DOHH2 (cell line): ENCODE results near the gene DDX39A.

Experiments
- H3F3A ChIP-seq: fragments of 200-600 bp; sonication (generic), shearing (Covaris generic); 2 replicates; pipeline ENCODE4 v1.6.0; 2016; ENCODE audit warnings: antibody characterized with exemption, mild to moderate bottlenecking; ENCODE audit not compliant: control insufficient read depth, insufficient read depth
- H3K27ac ChIP-seq: fragments of 200-600 bp; sonication (generic); 2 replicates; pipeline ENCODE4 v1.5.1; 2014; ENCODE audit warnings: low read depth, mild to moderate bottlenecking, low read length, moderate library complexity
- H3K27me3 ChIP-seq: fragments of 200-600 bp; sonication (generic); 2 replicates; pipeline ENCODE4 v1.6.1; 2014; ENCODE audit warnings: mild to moderate bottlenecking, low read length, mixed read lengths; ENCODE audit not compliant: control insufficient read depth
- H3K36me3 ChIP-seq: fragments of 200-600 bp; sonication (generic); 2 replicates; pipeline ENCODE4 v1.6.1; 2014; ENCODE audit warnings: mild to moderate bottlenecking, low read length, moderate library complexity, mixed read lengths; ENCODE audit not compliant: control insufficient read depth
- H3K4me1 ChIP-seq: fragments of 200-600 bp; sonication (generic); 2 replicates; pipeline ENCODE4 v1.6.1; 2014; ENCODE audit warnings: mild to moderate bottlenecking, low read length, mixed read lengths; ENCODE audit not compliant: control insufficient read depth
- H3K4me2 ChIP-seq: fragments of 200-600 bp; sonication (generic); 2 replicates; pipeline ENCODE4 v1.6.0; 2014; ENCODE audit warnings: mild to moderate bottlenecking, low read length, moderate library complexity
- H3K4me3 ChIP-seq: fragments of 200-600 bp; sonication (generic); 2 replicates; pipeline ENCODE4 v1.5.1; 2014; ENCODE audit warnings: mild to moderate bottlenecking, low read length, mixed read lengths
- H3K79me2 ChIP-seq: fragments of 200-600 bp; sonication (generic); 2 replicates; pipeline ENCODE4 v1.6.1; 2014; ENCODE audit warnings: mild to moderate bottlenecking, low read length, mixed read lengths; ENCODE audit not compliant: control insufficient read depth
- H3K9me2 ChIP-seq: fragments of 200-600 bp; sonication (generic); replicated peaks from 2 replicates; pipeline ENCODE4 v1.6.1; 2014; ENCODE audit warnings: mild to moderate bottlenecking, low read length, mixed read lengths; ENCODE audit not compliant: control insufficient read depth
- H3K9me3 ChIP-seq: fragments of 200-600 bp; sonication (generic); 2 replicates; pipeline ENCODE4 v1.6.1; 2014; ENCODE audit warnings: antibody characterized with exemption, low read length, mixed read lengths; ENCODE audit not compliant: control insufficient read depth, insufficient read depth
- H4K20me1 ChIP-seq: fragments of 200-600 bp; sonication (generic); 2 replicates; pipeline ENCODE4 v1.6.0; 2014; ENCODE audit warnings: low read depth, mild to moderate bottlenecking, antibody characterized with exemption, low read length, moderate library complexity; ENCODE audit not compliant: control insufficient read depth, insufficient read depth
- EZH2phosphoT487 ChIP-seq: fragments of 200-600 bp; sonication (generic); IDR thresholded peaks from 2 replicates; pipeline ENCODE4 v1.6.1; 2017; ENCODE audit warnings: borderline replicate concordance, mild to moderate bottlenecking, antibody characterized with exemption, low read length, moderate library complexity, mixed read lengths
- TF ChIP-seq, protein P1 (sequence below): fragments of 200-600 bp; sonication (generic); IDR thresholded peaks from one replicate; pipeline ENCODE4 v1.5.1; 2014; ENCODE audit warnings: antibody characterized with exemption, mild to moderate bottlenecking, low read depth, low read length; ENCODE audit not compliant: poor library complexity, severe bottlenecking

DDX39A gene

DNA sequence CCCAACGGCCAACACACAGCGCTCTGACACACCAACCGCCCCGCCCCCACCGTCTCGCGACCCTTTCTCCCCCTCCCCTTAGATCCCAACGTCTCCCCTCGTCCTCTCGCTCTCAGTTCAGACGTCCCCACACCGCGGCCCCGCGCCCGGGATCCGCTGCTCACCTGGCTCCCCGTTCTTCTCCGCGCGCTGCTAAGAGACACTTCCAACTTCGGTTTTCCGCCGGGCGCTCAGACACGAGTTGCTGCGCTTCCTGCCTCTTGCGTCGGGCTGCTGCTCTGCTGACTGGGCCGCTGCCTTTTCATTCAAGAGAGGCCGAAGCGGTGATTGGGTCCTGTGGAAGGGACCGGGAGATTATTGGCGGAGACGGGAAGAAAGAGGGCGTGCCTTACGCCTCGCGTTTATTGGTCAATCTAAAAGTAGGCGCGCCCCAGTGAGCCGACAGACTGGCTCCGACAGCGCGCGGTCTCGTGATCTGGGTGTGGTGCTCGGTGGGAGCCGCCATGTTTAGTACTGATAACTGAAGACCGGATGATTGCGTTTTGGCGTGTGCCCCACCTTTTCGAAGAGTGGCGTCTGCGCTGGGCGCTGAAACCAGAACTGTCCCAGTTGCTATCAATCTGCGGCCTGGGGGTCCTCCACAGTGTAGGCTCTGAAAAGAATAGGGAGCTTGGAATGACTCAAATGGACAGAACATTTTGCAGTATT lies at the start of gene DDX39A:
TSS of gene DDX39A (minus strand) at position 236 of the 708 bp plus-strand sequence. CDS start 6,121 bp downstream, outside the sequence.
- Histone ChIP-seq H3K27me3 (no peaks in the 10 kb centered on the region), H3K9me3 (no peaks in the 10 kb centered on the region), H3K27ac (peak within 1 kb of the TSS; percentile 87), H4K20me1 (peaks cover 21% of the 10 kb centered on the region), H3K4me3 (peak within 1 kb of the TSS; percentile 86), H3K9me2 (no peaks in the 10 kb centered on the region), H3F3A (peaks cover 20% of the 10 kb centered on the region), H3K79me2 (peaks cover 57% of the 10 kb centered on the region), H3K4me1 (peaks cover 66% of the 10 kb centered on the region), H3K36me3 (peaks cover 48% of the 10 kb centered on the region), H3K4me2 (peak within 1 kb of the TSS; percentile 86)
- TF ChIP-seq EZH2phosphoT487: no peak
- TF ChIP-seq, protein P1, sequence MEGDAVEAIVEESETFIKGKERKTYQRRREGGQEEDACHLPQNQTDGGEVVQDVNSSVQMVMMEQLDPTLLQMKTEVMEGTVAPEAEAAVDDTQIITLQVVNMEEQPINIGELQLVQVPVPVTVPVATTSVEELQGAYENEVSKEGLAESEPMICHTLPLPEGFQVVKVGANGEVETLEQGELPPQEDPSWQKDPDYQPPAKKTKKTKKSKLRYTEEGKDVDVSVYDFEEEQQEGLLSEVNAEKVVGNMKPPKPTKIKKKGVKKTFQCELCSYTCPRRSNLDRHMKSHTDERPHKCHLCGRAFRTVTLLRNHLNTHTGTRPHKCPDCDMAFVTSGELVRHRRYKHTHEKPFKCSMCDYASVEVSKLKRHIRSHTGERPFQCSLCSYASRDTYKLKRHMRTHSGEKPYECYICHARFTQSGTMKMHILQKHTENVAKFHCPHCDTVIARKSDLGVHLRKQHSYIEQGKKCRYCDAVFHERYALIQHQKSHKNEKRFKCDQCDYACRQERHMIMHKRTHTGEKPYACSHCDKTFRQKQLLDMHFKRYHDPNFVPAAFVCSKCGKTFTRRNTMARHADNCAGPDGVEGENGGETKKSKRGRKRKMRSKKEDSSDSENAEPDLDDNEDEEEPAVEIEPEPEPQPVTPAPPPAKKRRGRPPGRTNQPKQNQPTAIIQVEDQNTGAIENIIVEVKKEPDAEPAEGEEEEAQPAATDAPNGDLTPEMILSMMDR: no peak

DNA sequence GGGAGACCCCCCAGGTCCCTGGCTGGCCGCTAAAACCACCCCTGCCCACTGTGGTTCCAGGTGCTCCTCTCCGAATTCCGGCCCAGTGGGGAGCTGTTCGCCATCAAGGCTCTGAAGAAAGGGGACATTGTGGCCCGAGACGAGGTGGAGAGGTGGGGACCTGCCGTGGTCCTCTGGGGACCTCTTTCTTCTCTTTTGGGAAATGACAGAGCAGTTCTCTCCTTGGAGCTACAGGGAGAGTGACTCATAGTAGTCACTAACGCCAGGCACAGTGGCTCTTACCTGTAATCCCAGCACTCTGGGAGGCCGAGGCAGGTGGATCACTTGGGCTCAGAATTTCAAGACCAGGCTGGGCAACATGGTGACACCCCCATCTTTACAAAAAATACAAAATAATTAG lies 48.7 kb upstream of the DDX39A start:
- Histone ChIP-seq H3K4me3 (no peak overlapping the region), H3K36me3 (peaks cover 51% of the 10 kb centered on the region), H3K9me2 (no peaks in the 10 kb centered on the region), H3K27ac (no peak overlapping the region), H3K79me2 (no peaks in the 10 kb centered on the region), H3K27me3 (no peaks in the 10 kb centered on the region), H3F3A (0 out of 2 replicates have a peak, but pooled peaks cover 3% of the 10 kb centered on the region), H3K4me2 (no peak overlapping the region), H4K20me1 (no peaks in the 10 kb centered on the region), H3K9me3 (no peaks in the 10 kb centered on the region), H3K4me1 (peaks cover 7% of the 10 kb centered on the region)
- no peak for TF ChIP-seq EZH2phosphoT487
- TF ChIP-seq, protein P1: no peak

DNA sequence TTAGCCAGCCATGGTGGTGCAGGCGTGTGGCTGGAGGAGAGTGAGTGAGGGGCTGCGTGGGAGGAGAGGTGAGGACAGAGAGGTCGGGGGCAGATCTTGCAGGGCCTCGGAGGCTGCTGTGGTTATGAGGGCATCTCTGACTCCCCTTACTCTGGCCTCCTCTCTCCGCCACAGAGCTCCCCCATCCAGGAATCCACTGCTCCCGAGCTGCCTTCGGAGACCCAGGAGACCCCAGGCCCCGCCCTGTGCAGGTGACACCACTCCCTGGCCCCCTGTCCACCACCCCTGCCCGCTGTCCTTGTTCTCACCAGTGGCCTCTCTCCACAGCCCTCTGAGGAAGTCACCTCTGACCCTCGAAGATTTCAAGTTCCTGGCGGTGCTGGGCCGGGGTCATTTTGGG lies 48.2 kb upstream of the DDX39A start:
- Histone ChIP-seq H3K27me3 (no peaks in the 10 kb centered on the region), H3K27ac (no peak overlapping the region), H3K36me3 (peaks cover 55% of the 10 kb centered on the region), H3K4me2 (no peak overlapping the region), H3F3A (0 out of 2 replicates have a peak, but pooled peaks cover 3% of the 10 kb centered on the region), H3K79me2 (no peaks in the 10 kb centered on the region), H3K4me1 (peaks cover 2% of the 10 kb centered on the region), H3K9me2 (no peaks in the 10 kb centered on the region), H3K4me3 (no peak overlapping the region), H4K20me1 (no peaks in the 10 kb centered on the region), H3K9me3 (no peaks in the 10 kb centered on the region)
- TF ChIP-seq EZH2phosphoT487: no peak
- TF ChIP-seq, protein P1: no peak
